Endothelial cell of umbilical vein (primary cell): ENCODE measurements around the gene EIF5B. TPM values are rescaled to one million over a fixed set of nuclear protein-coding genes. Genes with fewer than 3 reads are reported as not detected.

Experiments used
- BruUV-seq: library from RNA; stranded (reverse); fragments of 400-500 nt; replicated peaks from 2 replicates; lab custom pipeline; 2021; lab: Mats Ljungman, UMichigan
- CTCF ChIA-PET: fragments of 300-600, 350-600 bp; sonication (Branson Sonifier 250); formaldehyde crosslinking; loops from one replicate; lab custom pipeline; 2021; ENCODE audit warnings: antibody characterized with exemption, inconsistent platforms; lab: Charles Lee
- POLR2A ChIA-PET: fragments of 300-600, 350-600 bp; sonication (Branson Sonifier 250); formaldehyde crosslinking; loops from one replicate; lab custom pipeline; 2021; ENCODE audit warnings: antibody characterized with exemption, inconsistent platforms; lab: Charles Lee
- DNase-seq: peaks from one replicate; pipeline ENCODE4 v3.0.0-alpha.2; 2011; ENCODE audit warnings: low read depth, low spot score
- FAIRE-seq: peaks from 2 replicates; lab custom pipeline; 2011; peaks lifted over from hg19 to GRCh38; lab: Jason Lieb, UNC
- H2AFZ ChIP-seq: 2 replicates; pipeline ENCODE4 v1.6.0; 2012; ENCODE audit warnings: low read depth, low read length, control low read depth, inconsistent platforms
- H3K27ac ChIP-seq: 2 replicates; pipeline ENCODE4 v1.5.1; 2011; ENCODE audit warnings: low read depth, mild to moderate bottlenecking, control low read depth, low read length, moderate library complexity; ENCODE audit not compliant: insufficient read depth
- H3K27me3 ChIP-seq, 2 experiments: 2 replicates each; pipeline versions ENCODE4 v1.6.0 to v1.6.1; 2011; ENCODE audit warnings: low read length in 2 of 2, mixed read lengths in 1 of 2; ENCODE audit not compliant: control insufficient read depth in 2 of 2, insufficient read depth in 2 of 2
- H3K36me3 ChIP-seq, 2 experiments: 2 replicates in 1 of 2; 3 replicates in 1 of 2; pipeline ENCODE4 v1.5.1; 2011; ENCODE audit warnings: low read length in 2 of 2, mild to moderate bottlenecking in 1 of 2, moderate library complexity in 1 of 2; ENCODE audit not compliant: control insufficient read depth in 2 of 2, insufficient read depth in 2 of 2; ENCODE audit errors: extremely low read depth in 1 of 2
- H3K4me1 ChIP-seq: 3 replicates; pipeline ENCODE4 v1.5.1; 2011; ENCODE audit warnings: mild to moderate bottlenecking, low read length; ENCODE audit not compliant: control insufficient read depth, insufficient read depth; ENCODE audit errors: extremely low read depth
- H3K4me2 ChIP-seq: 2 replicates; pipeline ENCODE4 v1.6.1; 2011; ENCODE audit warnings: low read length, control low read depth, mixed read lengths; ENCODE audit not compliant: insufficient read depth
- H3K4me3 ChIP-seq, 3 experiments: fragments of 200-600 bp in 1 of 3; sonication (generic), shearing (Covaris generic) in 1 of 3; replicated peaks in 1 of 3; 2 replicates each; pipeline ENCODE4 v1.5.1; 2011 to 2016; ENCODE audit warnings: control low read depth in 3 of 3, low read length in 3 of 3, mild to moderate bottlenecking in 2 of 3, inconsistent platforms in 1 of 3, low read depth in 1 of 3, moderate library complexity in 1 of 3; ENCODE audit not compliant: insufficient read depth in 1 of 3
- H3K79me2 ChIP-seq: 2 replicates; pipeline ENCODE4 v1.6.0; 2012; ENCODE audit warnings: low read length, inconsistent platforms; ENCODE audit not compliant: control insufficient read depth, insufficient read depth
- H3K9ac ChIP-seq: replicated peaks from 2 replicates; pipeline ENCODE3; 2011; ENCODE audit warnings: low read length, control low read depth; ENCODE audit not compliant: insufficient read depth; ENCODE audit errors: extremely low read depth
- H3K9me1 ChIP-seq: replicated peaks from 3 replicates; pipeline ENCODE4 v1.6.0; 2011; ENCODE audit warnings: mild to moderate bottlenecking, low read length; ENCODE audit not compliant: control insufficient read depth, insufficient read depth; ENCODE audit errors: extremely low read depth
- H3K9me3 ChIP-seq: replicated peaks from 2 replicates; pipeline ENCODE4 v1.5.1; 2012; ENCODE audit warnings: low read length, inconsistent platforms; ENCODE audit not compliant: control insufficient read depth, insufficient read depth
- H4K20me1 ChIP-seq: replicated peaks from 2 replicates; pipeline ENCODE3; 2011; ENCODE audit warnings: mild to moderate bottlenecking, low read length; ENCODE audit not compliant: control insufficient read depth, insufficient read depth; ENCODE audit errors: extremely low read depth
- CTCF ChIP-seq, 2 donors: IDR thresholded peaks; 1 replicate in 1 of 2; 2 replicates in 1 of 2; pipeline ENCODE4 v1.5.1; 2011; ENCODE audit warnings: low read length in 2 of 2, mild to moderate bottlenecking in 2 of 2, moderate library complexity in 2 of 2, control low read depth in 1 of 2, inconsistent platforms in 1 of 2, low read depth in 1 of 2; ENCODE audit not compliant: insufficient read depth in 1 of 2; ENCODE audit errors: extremely low read depth in 1 of 2
- EZH2 ChIP-seq: IDR thresholded peaks from 2 replicates; pipeline ENCODE4 v1.6.1; 2012; ENCODE audit warnings: borderline replicate concordance, low read depth, mild to moderate bottlenecking, moderate library complexity, low read length, inconsistent platforms; ENCODE audit not compliant: severe bottlenecking
- FOS ChIP-seq: IDR thresholded peaks from 2 replicates; pipeline ENCODE4 v1.6.1; 2011; ENCODE audit warnings: mild to moderate bottlenecking, low read length, moderate library complexity, borderline replicate concordance; ENCODE audit not compliant: insufficient read depth
- GATA2 ChIP-seq: IDR thresholded peaks from 2 replicates; pipeline ENCODE4 v1.7.0; 2011; ENCODE audit warnings: low read depth, mild to moderate bottlenecking, moderate library complexity, mixed read lengths, low read length; ENCODE audit not compliant: insufficient read length, insufficient read depth
- JUN ChIP-seq: IDR thresholded peaks from 2 replicates; pipeline ENCODE4 v1.6.1; 2011; ENCODE audit warnings: borderline replicate concordance, low read depth; ENCODE audit not compliant: insufficient read length, insufficient read depth
- MAX ChIP-seq: IDR thresholded peaks from 2 replicates; pipeline ENCODE4 v1.6.1; 2011; ENCODE audit not compliant: insufficient read depth, insufficient read length
- MYC ChIP-seq: IDR thresholded peaks from one replicate; pipeline ENCODE4 v1.6.1; 2011; ENCODE audit warnings: mild to moderate bottlenecking, low read depth, low read length
- POLR2A ChIP-seq: IDR thresholded peaks from 2 replicates; pipeline ENCODE4 v1.6.1; 2012; ENCODE audit warnings: low read depth, mild to moderate bottlenecking, control low read depth, low read length
- POLR2AphosphoS5 ChIP-seq: IDR thresholded peaks from 2 replicates; pipeline ENCODE4 v1.6.1; 2012; ENCODE audit warnings: low read depth, mild to moderate bottlenecking, control low read depth, low read length, moderate library complexity; ENCODE audit not compliant: insufficient read depth
- dilution Hi-C: fragments of 300-500 bp; cut with MboI; formaldehyde crosslinking; loops from one replicate; pipeline ENCODE4 v1.15.0; 2019; ENCODE audit warnings: low sequenced_read_pairs; ENCODE audit not compliant: extremely low pct_ligation_motif_present
- intact Hi-C: fragments of 100-400 bp; cut with micrococcal nuclease; formaldehyde crosslinking; loops from one replicate; pipeline ENCODE4 v1.10.0; 2022
- polyA plus RNA-seq, 4 experiments: library from polyadenylated mRNA; depleted of rRNA in 3 of 4; stranded (reverse) in 3 of 4; unstranded in 1 of 4; fragments of >200 nt; gene quantifications; 2 replicates each; pipeline versions ENCODE4 v1.2.1 to v1.2.3, GENCODE V29; 2011 to 2012; ENCODE audit warnings: missing spikeins in 1 of 4
- total RNA-seq: library from RNA; stranded (reverse); gene quantifications from 2 replicates; pipeline ENCODE4 v1.2.3, GENCODE V29; 2021

Gene EIF5B
- total and polyA plus RNA-seq, 2 donors (not counting 3 experiments of a cell fraction or from before 2014, with no cell fraction given): 10.1 to 54.5 TPM

- ChIA-PET CTCF (no interaction called here), POLR2A (no interaction called here)
- H3K4me1 ChIP-seq: no peaks in the 10 kb centered on the region
- TF ChIP-seq CTCF (IDR thresholded peaks at IDR 0.05; ENCODE audit: extremely low read depth in 1 of 2, insufficient read depth in 1 of 2, low read depth in 1 of 2, low read length in 2 of 2) (no peak), POLR2AphosphoS5 (no peak), POLR2A (no peak), GATA2 (no peak), JUN (no peak), EZH2 (no peak), MAX (no peak), MYC (no peak), FOS (no peak)
- H3K4me3 ChIP-seq: no peak overlapping the region
- H3K27ac ChIP-seq: no peak overlapping the region
- dilution Hi-C loops (no loop called here), intact Hi-C loops (no loop called here)
- H3K9ac ChIP-seq: no peak overlapping the region
- no peak overlapping the region for H3K4me2 ChIP-seq
- H2AFZ ChIP-seq: no peak overlapping the region
- H3K79me2 ChIP-seq: no peaks in the 10 kb centered on the region
- no peaks in the 10 kb centered on the region for H3K9me3 ChIP-seq
- H3K9me1 ChIP-seq: no peaks in the 10 kb centered on the region
- H3K36me3 ChIP-seq: peaks cover 1 to 16% of the 10 kb centered on the region in 2 experiments
- no peak for FAIRE-seq
- no peak for DNase-seq
- BruUV-seq: no TSS peak
- no peaks in the 10 kb centered on the region for H4K20me1 ChIP-seq
- no peaks in the 10 kb centered on the region for H3K27me3 ChIP-seq
Observed at GRCh38 chr2:99373144-99373543, 36.0 kb downstream of the EIF5B start.
